Nephron (organoid): ENCODE data around the gene CCT7.
A peak's percentile ranks its signal among the peaks of the same experiment; 100 is the strongest.

Experiments used
- H3K27ac Mint-ChIP-seq, 3 experiments: 2 replicates each; pipeline ENCODE4 v1.8.0; 2020; ENCODE audit warnings: mixed read lengths in 3 of 3, mild to moderate bottlenecking in 2 of 3, moderate library complexity in 1 of 3
- H3K27me3 Mint-ChIP-seq: 2 replicates; pipeline ENCODE4 v1.8.0; 2021; ENCODE audit warnings: low read depth, mild to moderate bottlenecking, moderate library complexity, mixed read lengths
- H3K36me3 Mint-ChIP-seq: 2 replicates; pipeline ENCODE4 v1.8.0; 2020; ENCODE audit warnings: low read depth, mixed read lengths
- H3K4me1 Mint-ChIP-seq: 2 replicates; pipeline ENCODE4 v1.8.0; 2020; ENCODE audit warnings: mixed read lengths
- H3K4me3 Mint-ChIP-seq, 3 experiments: 2 replicates each; pipeline ENCODE4 v1.8.0; 2020; ENCODE audit warnings: mild to moderate bottlenecking in 3 of 3, mixed read lengths in 3 of 3, moderate library complexity in 2 of 3
- H3K9me3 Mint-ChIP-seq: 2 replicates; pipeline ENCODE4 v1.8.0; 2020; ENCODE audit warnings: mixed read lengths
- TF ChIP-seq, protein P1 (sequence below), 3 experiments: fragments of 200-600 bp; sonication (generic); IDR thresholded peaks; one replicate each; pipeline ENCODE4 v1.5.0; 2021; ENCODE audit warnings: antibody characterized with exemption in 3 of 3; ENCODE audit not compliant: unreplicated experiment in 3 of 3

CCT7 gene

DNA sequence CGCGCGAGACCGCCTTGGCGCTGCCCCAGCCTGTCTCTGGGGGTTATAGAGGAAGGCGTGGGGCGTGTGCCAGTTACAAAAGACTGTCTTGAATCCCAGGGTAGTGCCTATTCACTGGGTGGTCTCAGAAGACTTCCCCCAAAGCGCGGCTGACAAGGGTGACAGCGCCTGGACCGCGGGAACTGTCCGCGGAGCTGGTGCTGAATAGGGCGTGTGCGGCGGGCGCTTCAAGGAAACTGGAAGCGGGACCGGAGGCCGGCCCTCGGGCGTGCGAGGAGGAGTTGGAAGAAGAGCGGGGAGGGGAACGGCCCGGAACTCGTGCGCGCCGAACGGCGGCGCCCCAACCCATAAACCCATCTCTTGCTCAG is 57.0 kb downstream of the CCT7 start:
- TF ChIP-seq, protein P1, sequence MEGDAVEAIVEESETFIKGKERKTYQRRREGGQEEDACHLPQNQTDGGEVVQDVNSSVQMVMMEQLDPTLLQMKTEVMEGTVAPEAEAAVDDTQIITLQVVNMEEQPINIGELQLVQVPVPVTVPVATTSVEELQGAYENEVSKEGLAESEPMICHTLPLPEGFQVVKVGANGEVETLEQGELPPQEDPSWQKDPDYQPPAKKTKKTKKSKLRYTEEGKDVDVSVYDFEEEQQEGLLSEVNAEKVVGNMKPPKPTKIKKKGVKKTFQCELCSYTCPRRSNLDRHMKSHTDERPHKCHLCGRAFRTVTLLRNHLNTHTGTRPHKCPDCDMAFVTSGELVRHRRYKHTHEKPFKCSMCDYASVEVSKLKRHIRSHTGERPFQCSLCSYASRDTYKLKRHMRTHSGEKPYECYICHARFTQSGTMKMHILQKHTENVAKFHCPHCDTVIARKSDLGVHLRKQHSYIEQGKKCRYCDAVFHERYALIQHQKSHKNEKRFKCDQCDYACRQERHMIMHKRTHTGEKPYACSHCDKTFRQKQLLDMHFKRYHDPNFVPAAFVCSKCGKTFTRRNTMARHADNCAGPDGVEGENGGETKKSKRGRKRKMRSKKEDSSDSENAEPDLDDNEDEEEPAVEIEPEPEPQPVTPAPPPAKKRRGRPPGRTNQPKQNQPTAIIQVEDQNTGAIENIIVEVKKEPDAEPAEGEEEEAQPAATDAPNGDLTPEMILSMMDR (IDR thresholded peaks at IDR 0.05; ENCODE audit: unreplicated experiment in 3 of 3), result no peak
- H3K9me3 Mint-ChIP-seq, result no peaks in the 10 kb centered on the region
- H3K4me1 Mint-ChIP-seq, result peaks cover 6% of the 10 kb centered on the region
- peak overlapping the region; percentile 77 to 85 (median 81) for H3K4me3 Mint-ChIP-seq
- peaks cover 99% of the 10 kb centered on the region for H3K27me3 Mint-ChIP-seq
- H3K36me3 Mint-ChIP-seq, result no peaks in the 10 kb centered on the region
- no peak overlapping the region for H3K27ac Mint-ChIP-seq

DNA sequence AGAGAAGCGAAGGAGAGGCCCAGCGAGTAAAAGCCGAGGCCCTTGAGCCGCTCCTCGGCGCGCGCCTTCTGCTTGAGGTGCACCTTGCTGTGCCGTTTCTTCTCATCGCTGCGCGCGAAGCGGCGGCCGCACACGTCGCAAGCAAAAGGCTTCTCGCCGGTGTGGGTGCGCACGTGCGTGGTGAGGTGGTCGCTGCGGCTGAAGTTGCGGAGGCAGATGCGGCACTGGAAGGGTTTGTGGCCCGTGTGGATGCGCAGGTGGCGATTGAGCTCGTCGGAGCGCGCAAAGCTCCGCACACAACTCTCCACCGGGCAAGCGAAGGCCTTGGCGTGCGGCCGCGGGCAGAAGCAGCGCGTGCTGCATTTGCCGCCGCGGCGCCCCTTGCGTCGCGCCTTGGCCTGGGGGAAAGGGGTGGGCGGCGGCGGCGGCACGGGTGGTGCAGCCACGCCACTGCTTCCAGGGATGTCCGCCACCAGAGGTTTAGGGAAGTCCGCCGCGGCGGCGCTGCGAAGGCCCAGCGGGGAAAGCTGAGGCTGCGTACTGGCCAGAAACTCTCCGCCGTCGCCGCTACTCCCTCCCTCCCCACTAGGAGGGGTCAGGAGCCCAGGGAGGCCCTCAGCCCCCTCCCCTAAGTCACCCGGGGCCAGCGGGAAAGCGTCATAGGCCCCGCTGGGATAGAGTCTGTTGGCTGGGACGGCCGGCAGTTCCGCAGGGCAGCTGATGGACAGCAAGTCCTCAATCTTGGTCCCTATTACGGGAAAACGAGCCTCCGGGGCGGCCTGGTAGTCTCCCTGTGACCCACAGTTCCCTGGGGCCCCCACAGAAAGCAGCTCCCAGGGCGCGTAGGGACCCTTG is 57.6 kb downstream of the CCT7 start:
- H3K9me3 Mint-ChIP-seq, result no peaks in the 10 kb centered on the region
- peaks cover 6% of the 10 kb centered on the region for H3K4me1 Mint-ChIP-seq
- peak overlapping the region; percentile 77 to 85 (median 81) for H3K4me3 Mint-ChIP-seq
- TF ChIP-seq, protein P1 (IDR thresholded peaks at IDR 0.05; ENCODE audit: unreplicated experiment in 3 of 3), result no peak
- no peaks in the 10 kb centered on the region for H3K36me3 Mint-ChIP-seq
- no peak overlapping the region for H3K27ac Mint-ChIP-seq
- H3K27me3 Mint-ChIP-seq, result peaks cover 99% of the 10 kb centered on the region

DNA sequence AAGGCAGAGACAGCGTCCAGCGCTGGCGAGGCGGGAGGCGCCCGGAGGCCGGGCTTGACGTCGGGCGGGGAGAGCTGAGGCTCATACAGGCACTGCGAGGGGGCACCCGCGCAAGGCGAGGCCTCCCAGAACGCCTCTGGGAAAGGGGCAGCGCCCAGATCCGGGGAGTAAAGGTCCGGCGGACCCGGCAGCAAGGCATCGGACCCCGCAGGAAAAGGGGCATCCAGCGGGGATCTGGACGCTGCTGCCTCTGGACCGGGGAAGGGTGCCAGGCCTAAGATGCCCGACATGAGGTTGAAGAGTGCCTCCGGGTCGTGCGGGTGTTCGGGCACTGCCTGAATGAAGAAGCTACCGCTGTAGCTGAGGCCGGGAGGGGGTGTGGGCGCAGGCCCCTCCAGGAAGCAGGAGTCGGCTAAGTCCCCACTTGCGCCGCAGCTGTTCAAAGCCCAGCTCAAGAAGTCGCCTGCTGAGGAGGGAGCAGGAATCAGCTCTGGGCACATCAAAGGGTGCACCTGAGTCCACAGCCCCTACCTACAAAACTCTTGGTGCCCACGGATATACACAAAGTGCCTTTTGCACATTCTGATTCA is 58.3 kb downstream of the CCT7 start:
- H3K4me3 Mint-ChIP-seq, result peak overlapping the region; percentile 7 to 85 (median 19)
- TF ChIP-seq, protein P1 (IDR thresholded peaks at IDR 0.05; ENCODE audit: unreplicated experiment in 3 of 3), result no peak
- no peaks in the 10 kb centered on the region for H3K36me3 Mint-ChIP-seq
- no peaks in the 10 kb centered on the region for H3K9me3 Mint-ChIP-seq
- peaks cover 6% of the 10 kb centered on the region for H3K4me1 Mint-ChIP-seq
- peaks cover 99% of the 10 kb centered on the region for H3K27me3 Mint-ChIP-seq
- no peak overlapping the region for H3K27ac Mint-ChIP-seq

DNA sequence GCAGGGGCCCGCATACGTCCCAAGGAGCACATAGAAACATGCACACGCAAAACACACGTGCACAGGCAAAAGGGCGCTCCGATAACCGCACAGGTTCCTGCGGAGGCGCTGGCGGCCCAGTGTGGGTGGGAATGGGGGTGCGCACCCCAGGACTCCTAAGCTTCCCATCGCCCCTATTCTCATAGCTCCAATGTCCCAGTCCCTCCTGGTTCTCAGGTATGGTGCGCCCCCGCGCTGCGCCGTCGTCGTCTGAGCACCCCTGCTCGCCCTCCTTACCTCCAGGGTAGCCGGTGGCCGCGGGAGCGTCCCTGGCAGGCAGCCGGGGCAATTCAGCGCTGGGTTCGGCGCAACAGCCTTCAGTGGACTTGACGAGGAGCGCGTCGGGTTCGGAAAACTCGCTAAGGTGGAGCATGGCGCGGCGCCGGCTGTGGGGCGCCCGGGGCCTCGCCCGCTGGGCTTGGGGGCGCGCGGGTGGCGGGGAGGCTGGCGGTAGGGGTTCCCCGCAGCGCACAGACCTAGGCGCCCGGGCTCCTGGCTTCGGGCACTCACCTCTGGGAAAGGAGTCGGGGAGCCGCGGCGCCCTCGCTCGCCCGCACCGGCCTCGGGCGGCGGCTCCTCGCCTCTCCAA is 58.9 kb downstream of the CCT7 start:
- TF ChIP-seq, protein P1 (IDR thresholded peaks at IDR 0.05; ENCODE audit: unreplicated experiment in 3 of 3), result no peak
- no peaks in the 10 kb centered on the region for H3K36me3 Mint-ChIP-seq
- H3K4me1 Mint-ChIP-seq, result peaks cover 6% of the 10 kb centered on the region
- H3K4me3 Mint-ChIP-seq, result peak overlapping the region; percentile 7 to 57 (median 19)
- no peaks in the 10 kb centered on the region for H3K9me3 Mint-ChIP-seq
- peaks cover 99% of the 10 kb centered on the region for H3K27me3 Mint-ChIP-seq
- no peak overlapping the region for H3K27ac Mint-ChIP-seq

DNA sequence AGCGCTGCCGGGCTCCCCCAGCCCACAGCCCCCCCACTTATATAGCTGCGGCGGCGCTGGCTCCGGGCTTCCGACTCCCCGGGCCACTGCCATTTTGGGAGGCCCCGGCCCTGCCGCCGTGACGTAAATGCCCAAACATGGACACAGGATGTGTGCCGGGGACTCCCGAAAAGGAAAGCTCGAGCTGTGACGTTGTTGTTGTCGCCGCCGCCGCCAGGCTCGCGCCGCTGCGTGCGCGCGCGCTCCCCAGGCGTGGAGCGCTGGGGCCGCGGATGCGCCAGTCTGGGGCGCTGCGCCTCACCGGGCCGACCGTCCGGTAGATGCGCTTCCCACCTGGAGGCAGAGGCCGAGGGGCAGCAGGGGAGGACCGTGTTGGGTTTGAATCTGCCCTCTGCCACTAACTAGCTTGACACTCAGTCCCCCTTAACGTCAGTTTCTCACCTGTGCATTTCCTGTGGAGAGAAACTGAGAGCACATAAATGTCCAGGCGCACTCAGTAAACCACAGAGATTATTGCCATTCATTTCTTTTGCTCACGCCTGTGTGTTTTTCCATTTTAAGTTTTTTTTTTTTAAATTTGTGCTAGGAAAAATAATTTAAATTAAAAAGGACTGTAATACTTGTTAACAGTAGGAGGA is 59.5 kb downstream of the CCT7 start, which contains the start of gene EGR4:
Gene EGR4 (minus strand): TSS at position 15 of the 638 bp plus-strand sequence. CDS start 231 bp downstream, outside the sequence.
- Mint-ChIP-seq H3K27ac (no peak within 1 kb of the TSS), H3K4me3 (peak within 1 kb of the TSS; percentile 39 to 64 (median 46)), H3K9me3 (no peaks in the 10 kb centered on the region)

More for the DNA sequence above, 59.5 kb downstream of the CCT7 start, which contains the start of gene EGR4:
- TF ChIP-seq, protein P1 (IDR thresholded peaks at IDR 0.05; ENCODE audit: unreplicated experiment in 3 of 3), result no peak
- Mint-ChIP-seq H3K4me1 (peaks cover 6% of the 10 kb centered on the region), H3K27me3 (peaks cover 98% of the 10 kb centered on the region), H3K36me3 (no peaks in the 10 kb centered on the region)
